H1 (cell line): Measurements from ENCODE around the gene MYOD1. TPM values are rescaled to one million over a fixed set of nuclear protein-coding genes. Genes with fewer than 3 reads are reported as not detected.

ENCODE experiments used
- CTCF ChIA-PET: fragments of 300-600 bp; sonication (Branson Sonifier 250); formaldehyde crosslinking; loops from one replicate; lab custom pipeline; 2021; ENCODE audit not compliant: partially characterized antibody; lab: Charles Lee
- POLR2A ChIA-PET: fragments of 300-600 bp; sonication (Branson Sonifier 250); formaldehyde crosslinking; loops from one replicate; lab custom pipeline; 2021; ENCODE audit warnings: inconsistent platforms; ENCODE audit not compliant: partially characterized antibody; lab: Charles Lee
- DNase-seq, 2 experiments: peaks; one replicate each; pipeline versions ENCODE4 v3.0.0 to v3.0.0-alpha.2; 2010 to 2022; ENCODE audit warnings: low spot score in 2 of 2, low read depth in 1 of 2, mixed read lengths in 1 of 2
- FAIRE-seq: peaks from 2 replicates; lab custom pipeline; 2011; peaks lifted over from hg19 to GRCh38; lab: Jason Lieb, UNC
- H2AFZ ChIP-seq: 2 replicates; pipeline ENCODE4 v1.8.1; 2012; ENCODE audit warnings: low read length, inconsistent platforms
- H2AK5ac ChIP-seq: 2 replicates; pipeline ENCODE4 v1.6.1; 2013; ENCODE audit warnings: low read depth, low read length
- H2BK120ac ChIP-seq: replicated peaks from 2 replicates; pipeline ENCODE3; 2013; ENCODE audit warnings: low read depth, low read length, inconsistent platforms
- H2BK12ac ChIP-seq: 2 replicates; pipeline ENCODE4 v1.6.1; 2013; ENCODE audit warnings: low read depth, low read length
- H2BK15ac ChIP-seq: 2 replicates; pipeline ENCODE4 v1.6.1; 2013; ENCODE audit warnings: low read length
- H2BK20ac ChIP-seq: 2 replicates; pipeline ENCODE4 v1.6.1; 2013; ENCODE audit warnings: low read length
- H2BK5ac ChIP-seq: 2 replicates; pipeline ENCODE4 v1.6.1; 2013; ENCODE audit warnings: low read depth, low read length
- H3K14ac ChIP-seq: 2 replicates; pipeline ENCODE4 v1.6.1; 2013; ENCODE audit warnings: inconsistent platforms; ENCODE audit not compliant: insufficient read length
- H3K18ac ChIP-seq: 2 replicates; pipeline ENCODE4 v1.6.1; 2013; ENCODE audit warnings: low read length; ENCODE audit errors: extremely low read depth
- H3K23ac ChIP-seq: 2 replicates; pipeline ENCODE4 v1.6.1; 2013; ENCODE audit warnings: inconsistent platforms; ENCODE audit not compliant: insufficient read length
- H3K23me2 ChIP-seq: 2 replicates; pipeline ENCODE4 v1.6.1; 2013; ENCODE audit warnings: low read depth, low read length
- H3K27ac ChIP-seq: 2 replicates; pipeline ENCODE4 v1.6.1; 2011; ENCODE audit warnings: low read depth, low read length, inconsistent platforms
- H3K27me3 ChIP-seq, 4 experiments: replicated peaks in 1 of 4; 1 replicate in 1 of 4; 2 replicates in 3 of 4; pipeline versions ENCODE4 v1.6.1 to v1.8.1; 2011 to 2013; ENCODE audit warnings: low read length in 3 of 4, mild to moderate bottlenecking in 3 of 4, inconsistent platforms in 2 of 4, mixed read lengths in 2 of 4, moderate library complexity in 1 of 4; ENCODE audit not compliant: control insufficient read depth in 3 of 4, insufficient read depth in 3 of 4; ENCODE audit errors: extremely low read depth in 1 of 4
- H3K36me3 ChIP-seq, 4 experiments: 2 replicates each; pipeline versions ENCODE4 v1.6.1 to v1.8.1; 2011 to 2013; ENCODE audit warnings: mild to moderate bottlenecking in 4 of 4, low read length in 3 of 4, moderate library complexity in 2 of 4, control low read depth in 1 of 4, inconsistent platforms in 1 of 4; ENCODE audit not compliant: insufficient read depth in 4 of 4, control insufficient read depth in 2 of 4
- H3K4ac ChIP-seq: replicated peaks from 2 replicates; pipeline ENCODE3; 2013; ENCODE audit warnings: low read length, low read depth, mixed read lengths, inconsistent platforms; ENCODE audit not compliant: insufficient read length
- H3K4me1 ChIP-seq, 4 experiments: replicated peaks in 1 of 4; 1 replicate in 1 of 4; 2 replicates in 3 of 4; pipeline versions ENCODE4 v1.6.1 to v1.8.1; 2011 to 2013; ENCODE audit warnings: low read length in 3 of 4, inconsistent platforms in 2 of 4, mixed read lengths in 1 of 4; ENCODE audit not compliant: insufficient read depth in 4 of 4, control insufficient read depth in 3 of 4
- H3K4me2 ChIP-seq, 2 experiments: 2 replicates each; pipeline versions ENCODE4 v1.6.1 to v1.8.1; 2011 to 2013; ENCODE audit warnings: low read depth in 2 of 2, low read length in 2 of 2, control low read depth in 1 of 2, inconsistent platforms in 1 of 2, mild to moderate bottlenecking in 1 of 2; ENCODE audit not compliant: insufficient read depth in 1 of 2
- H3K4me3 ChIP-seq, 4 experiments: fragments of 200-600, 300-600 bp in 1 of 4; sonication (generic), shearing (Covaris generic), sonication (Bioruptor Twin) in 1 of 4; 2 replicates each; pipeline versions ENCODE4 v1.5.1 to v1.8.1; 2011 to 2016; ENCODE audit warnings: low read length in 4 of 4, low read depth in 3 of 4, control low read depth in 2 of 4, inconsistent platforms in 2 of 4, mild to moderate bottlenecking in 2 of 4, mixed read lengths in 1 of 4, moderate library complexity in 1 of 4; ENCODE audit not compliant: insufficient read depth in 2 of 4; ENCODE audit errors: extremely low read depth in 1 of 4
- H3K56ac ChIP-seq: replicated peaks from 2 replicates; pipeline ENCODE3; 2013; ENCODE audit warnings: low read depth, mild to moderate bottlenecking, mixed read lengths, low read length, inconsistent platforms; ENCODE audit not compliant: insufficient read length
- H3K79me1 ChIP-seq: 2 replicates; pipeline ENCODE4 v1.6.1; 2013; ENCODE audit warnings: low read depth, low read length, control low read depth
- H3K79me2 ChIP-seq, 2 experiments: 2 replicates each; pipeline versions ENCODE4 v1.6.1 to v1.8.1; 2012 to 2013; ENCODE audit warnings: low read length in 2 of 2, mild to moderate bottlenecking in 2 of 2, inconsistent platforms in 1 of 2; ENCODE audit not compliant: insufficient read depth in 2 of 2, control insufficient read depth in 1 of 2
- H3K9ac ChIP-seq, 4 experiments: replicated peaks in 1 of 4; 1 replicate in 1 of 4; 2 replicates in 3 of 4; pipeline versions ENCODE4 v1.6.1 to v1.8.1; 2011 to 2013; ENCODE audit warnings: low read depth in 3 of 4, low read length in 3 of 4, control low read depth in 2 of 4, mild to moderate bottlenecking in 2 of 4, moderate library complexity in 2 of 4, inconsistent platforms in 1 of 4; ENCODE audit errors: extremely low read depth in 1 of 4
- H3K9me3 ChIP-seq, 2 experiments: 2 replicates each; pipeline versions ENCODE4 v1.6.1 to v1.8.1; 2012 to 2013; ENCODE audit warnings: mild to moderate bottlenecking in 2 of 2, moderate library complexity in 2 of 2, control low read depth in 1 of 2, inconsistent platforms in 1 of 2, low read depth in 1 of 2, low read length in 1 of 2, mixed read lengths in 1 of 2; ENCODE audit not compliant: insufficient read depth in 2 of 2
- H4K20me1 ChIP-seq, 2 experiments: replicated peaks in 1 of 2; 2 replicates each; pipeline versions ENCODE3 to v1.8.1; 2011 to 2013; ENCODE audit warnings: inconsistent platforms in 2 of 2, low read length in 2 of 2, mild to moderate bottlenecking in 1 of 2; ENCODE audit not compliant: insufficient read depth in 2 of 2, control insufficient read depth in 1 of 2
- H4K5ac ChIP-seq: 2 replicates; pipeline ENCODE4 v1.6.1; 2013; ENCODE audit warnings: low read length, low read depth, mixed read lengths, inconsistent platforms; ENCODE audit not compliant: insufficient read length
- H4K8ac ChIP-seq: 2 replicates; pipeline ENCODE4 v1.8.0; 2013; ENCODE audit warnings: mild to moderate bottlenecking, moderate library complexity, low read length, inconsistent platforms; ENCODE audit not compliant: insufficient read depth; ENCODE audit errors: extremely low read depth
- H4K91ac ChIP-seq: replicated peaks from 2 replicates; pipeline ENCODE3; 2013; ENCODE audit warnings: low read length, mixed read lengths, inconsistent platforms; ENCODE audit not compliant: insufficient read length
- BRCA1 ChIP-seq: IDR thresholded peaks from 2 replicates; pipeline ENCODE4 v1.6.1; 2012; ENCODE audit warnings: low read depth, low read length, improper control_type of control experiment
- KDM4A ChIP-seq: IDR thresholded peaks from one replicate; pipeline ENCODE4 v1.7.1; 2012; ENCODE audit warnings: low read depth, mild to moderate bottlenecking, moderate library complexity, low read length, inconsistent platforms; ENCODE audit not compliant: severe bottlenecking
- SUZ12 ChIP-seq: fragments of 200-600 bp; sonication (generic); IDR thresholded peaks from 2 replicates; pipeline ENCODE4 v1.6.1; 2012; ENCODE audit warnings: mild to moderate bottlenecking, inconsistent platforms, low read length, moderate library complexity, mixed read lengths
- TAF1 ChIP-seq: IDR thresholded peaks from 2 replicates; pipeline ENCODE4 v1.6.1; 2011; ENCODE audit warnings: mild to moderate bottlenecking, low read depth, low read length
- WGBS, 2 experiments: shearing (Covaris generic) in 1 of 2; methylation state at CpG; one replicate each; pipeline versions ENCODE4 v1.1.6 to v1.1.7; 2013 to 2015; ENCODE audit warnings: low lambda C conversion rate in 2 of 2, mixed read lengths in 2 of 2, inconsistent platforms in 1 of 2, low coverage in 1 of 2, missing lambda C conversion rate in 1 of 2; ENCODE audit not compliant: insufficient replicate concordance in 2 of 2, insufficient coverage in 1 of 2, insufficient read length in 1 of 2; ENCODE audit errors: extremely low coverage in 1 of 2, missing lambda C conversion rate in 1 of 2; 5-methylcytosine and 5-hydroxymethylcytosine counted together
- polyA plus RNA-seq, 7 experiments: library from polyadenylated mRNA; depleted of rRNA in 3 of 7; stranded (reverse) in 5 of 7; unstranded in 2 of 7; fragments of >200 nt in 5 of 7; fragments of 200-250 nt in 2 of 7; gene quantifications; 1 replicate in 5 of 7; 2 replicates in 1 of 7; 4 replicates in 1 of 7; pipeline versions ENCODE4 v1.2.1 to v1.2.3, GENCODE V29; 2011 to 2013; ENCODE audit warnings: missing spikeins in 2 of 7, mixed read lengths in 2 of 7
- total RNA-seq: library from RNA; stranded (reverse); fragmentation: NEBNext Ultra II Directional; extraction: Animal tissue kit (Norgen Biotek cat#: 25700); gene quantifications from 2 replicates; pipeline ENCODE4 v1.2.1, GENCODE V29; 2021
- TF ChIP-seq, protein P1 (sequence below): IDR thresholded peaks from 2 replicates; pipeline ENCODE4 v1.6.1; 2012; ENCODE audit warnings: inconsistent platforms

The MYOD1 gene
- total and polyA plus RNA-seq, 2 of the 8 experiments (the other 6 are each of a cell fraction or from before 2014, with no cell fraction given): not detected

DNA sequence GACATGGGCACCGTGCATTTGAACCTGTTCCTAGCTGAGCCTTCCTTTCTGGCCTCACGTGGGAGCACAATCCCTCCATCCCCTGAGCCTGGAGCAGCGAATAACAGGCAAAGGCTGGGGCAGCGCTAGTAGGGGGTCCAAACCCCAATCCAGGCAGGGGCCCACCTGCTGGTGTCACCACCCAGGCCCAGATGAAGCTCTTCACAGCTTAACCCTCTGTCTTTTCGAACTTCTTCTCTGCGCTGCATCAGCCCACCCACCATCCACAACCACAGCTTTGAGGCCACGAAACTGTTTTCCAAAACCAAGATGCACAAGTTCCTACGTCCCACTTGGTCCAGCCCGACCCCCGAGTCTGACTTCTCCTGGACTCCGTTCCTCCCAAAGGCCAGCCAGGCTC lies 26.7 kb downstream of the MYOD1 start:
- H3K36me3 ChIP-seq: no peaks in the 10 kb centered on the region
- no peak overlapping the region for H3K9ac ChIP-seq
- WGBS, 2 experiments: 84% methylated on average over 11 of the region's 11 CpGs; no CpG with 5 or more reads in 1 of the 2 experiments
- no peak overlapping the region for H3K27ac ChIP-seq
- H2BK15ac ChIP-seq: no peak overlapping the region
- no peak overlapping the region for H2AFZ ChIP-seq
- no peak overlapping the region for H3K18ac ChIP-seq
- H3K79me1 ChIP-seq: no peaks in the 10 kb centered on the region
- no peaks in the 10 kb centered on the region for H4K20me1 ChIP-seq
- H3K4me1 ChIP-seq: no peaks in the 10 kb centered on the region
- FAIRE-seq (no peak), DNase-seq (no peak)
- H4K5ac ChIP-seq: no peak overlapping the region
- H2BK20ac ChIP-seq: no peak overlapping the region
- ChIA-PET CTCF (interaction anchor here (0.5 to 11.8 kb wide), 8 partner anchors 13 to 233 kb away, joined by 3 to 159 read pairs (median 8); partner anchors contain the start of gene KCNC1), POLR2A (no interaction called here)
- H4K91ac ChIP-seq: no peak overlapping the region
- H3K23ac ChIP-seq: no peak overlapping the region
- no peaks in the 10 kb centered on the region for H3K9me3 ChIP-seq
- no peak overlapping the region for H2BK12ac ChIP-seq
- no peak overlapping the region for H3K4me2 ChIP-seq
- H3K4me3 ChIP-seq: no peak overlapping the region
- no peaks in the 10 kb centered on the region; a peak in 1 of 7 replicates for H3K27me3 ChIP-seq
- H3K4ac ChIP-seq: no peak overlapping the region
- no peak overlapping the region for H2BK5ac ChIP-seq
- H2AK5ac ChIP-seq: no peak overlapping the region
- no peak overlapping the region for H4K8ac ChIP-seq
- no peak overlapping the region for H3K14ac ChIP-seq
- no peaks in the 10 kb centered on the region for H3K23me2 ChIP-seq
- H3K56ac ChIP-seq: no peak overlapping the region
- no peaks in the 10 kb centered on the region for H3K79me2 ChIP-seq
- no peak overlapping the region for H2BK120ac ChIP-seq
- TF ChIP-seq SUZ12: no peak
- TF ChIP-seq TAF1: no peak
- no peak for TF ChIP-seq KDM4A
- no peak for TF ChIP-seq BRCA1
- TF ChIP-seq, protein P1, sequence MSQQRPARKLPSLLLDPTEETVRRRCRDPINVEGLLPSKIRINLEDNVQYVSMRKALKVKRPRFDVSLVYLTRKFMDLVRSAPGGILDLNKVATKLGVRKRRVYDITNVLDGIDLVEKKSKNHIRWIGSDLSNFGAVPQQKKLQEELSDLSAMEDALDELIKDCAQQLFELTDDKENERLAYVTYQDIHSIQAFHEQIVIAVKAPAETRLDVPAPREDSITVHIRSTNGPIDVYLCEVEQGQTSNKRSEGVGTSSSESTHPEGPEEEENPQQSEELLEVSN: no peak
